ENCODE measurements around the gene SCUBE1.

DNA sequence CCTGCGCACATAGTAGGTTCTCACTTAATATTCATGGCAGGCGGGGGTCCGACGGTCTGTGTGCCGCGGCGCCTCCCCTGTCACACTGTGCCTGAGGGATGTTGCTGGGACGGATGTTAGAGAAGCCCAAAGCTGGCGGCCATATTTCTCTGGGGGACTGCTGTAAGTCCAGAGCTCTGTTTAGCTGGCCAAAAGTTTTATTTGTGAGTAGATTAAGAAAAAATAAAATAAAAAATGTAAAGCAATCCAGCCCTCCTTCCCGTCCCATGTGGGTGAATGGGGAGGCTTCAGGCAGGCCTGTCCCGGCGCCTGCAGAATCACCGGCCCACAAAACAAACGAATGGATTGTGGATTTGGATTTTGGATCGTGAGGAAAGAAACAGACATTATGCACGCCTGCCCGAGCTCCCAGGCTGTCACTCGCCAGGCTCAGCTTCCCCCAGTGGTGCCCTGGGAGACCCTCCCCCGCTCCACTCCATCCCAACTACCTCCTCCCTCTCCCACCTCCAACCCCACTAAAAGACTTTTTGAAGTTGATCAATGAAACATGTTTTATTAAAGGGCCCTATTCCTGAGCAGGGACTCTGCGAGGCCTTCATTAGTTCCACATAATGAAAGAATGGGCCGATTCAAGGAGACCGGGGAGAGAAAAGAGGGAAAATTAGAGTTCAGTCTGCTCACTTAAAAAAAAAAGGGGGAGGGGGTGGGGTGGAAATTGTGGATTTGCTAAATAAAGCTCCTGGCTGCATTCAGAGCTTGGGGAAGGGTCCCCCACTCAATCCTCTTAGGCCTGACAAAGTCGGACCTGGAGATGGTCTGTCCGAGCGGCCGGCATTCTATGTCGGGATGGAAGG lies 20.4 kb upstream of the SCUBE1 start:
- TF ChIP-seq, protein P1, sequence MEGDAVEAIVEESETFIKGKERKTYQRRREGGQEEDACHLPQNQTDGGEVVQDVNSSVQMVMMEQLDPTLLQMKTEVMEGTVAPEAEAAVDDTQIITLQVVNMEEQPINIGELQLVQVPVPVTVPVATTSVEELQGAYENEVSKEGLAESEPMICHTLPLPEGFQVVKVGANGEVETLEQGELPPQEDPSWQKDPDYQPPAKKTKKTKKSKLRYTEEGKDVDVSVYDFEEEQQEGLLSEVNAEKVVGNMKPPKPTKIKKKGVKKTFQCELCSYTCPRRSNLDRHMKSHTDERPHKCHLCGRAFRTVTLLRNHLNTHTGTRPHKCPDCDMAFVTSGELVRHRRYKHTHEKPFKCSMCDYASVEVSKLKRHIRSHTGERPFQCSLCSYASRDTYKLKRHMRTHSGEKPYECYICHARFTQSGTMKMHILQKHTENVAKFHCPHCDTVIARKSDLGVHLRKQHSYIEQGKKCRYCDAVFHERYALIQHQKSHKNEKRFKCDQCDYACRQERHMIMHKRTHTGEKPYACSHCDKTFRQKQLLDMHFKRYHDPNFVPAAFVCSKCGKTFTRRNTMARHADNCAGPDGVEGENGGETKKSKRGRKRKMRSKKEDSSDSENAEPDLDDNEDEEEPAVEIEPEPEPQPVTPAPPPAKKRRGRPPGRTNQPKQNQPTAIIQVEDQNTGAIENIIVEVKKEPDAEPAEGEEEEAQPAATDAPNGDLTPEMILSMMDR (conservative IDR thresholded peaks at IDR 0.05): no peak
- TF ChIP-seq EZH2 (IDR thresholded peaks at IDR 0.05; ENCODE audit: low read depth): no peak

Measured in PC-9 (cell line).